Measurements from ENCODE around the gene ARNT2. TPM values are rescaled to one million over a fixed set of nuclear protein-coding genes. Genes with fewer than 3 reads are reported as not detected.

Gene ARNT2
- total and polyA plus RNA-seq, 2 experiments from 2014 or later = 3.9 to 5.3 TPM

DNA sequence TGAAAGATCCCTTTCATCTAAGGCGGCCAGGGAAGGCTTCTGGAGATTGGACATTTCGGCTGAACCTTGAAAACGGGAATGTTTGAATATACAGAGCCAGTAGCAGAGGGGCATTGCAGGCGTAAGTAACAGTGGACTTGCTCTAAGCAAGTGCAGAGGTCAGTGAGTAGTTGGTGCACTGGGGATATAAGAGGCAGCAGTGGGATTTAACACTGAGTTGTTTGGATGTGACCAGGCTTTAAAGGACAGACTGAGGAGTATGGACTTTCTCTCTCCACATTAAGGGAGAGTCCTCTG is 1.3 kb downstream of the ARNT2 start:
- no peak overlapping the region for H2AFZ ChIP-seq
- H3K9me2 ChIP-seq (replicated peaks; ENCODE audit: insufficient read depth) = no peaks in the 10 kb centered on the region
- no peak for DNase-seq (ENCODE audit: low spot score)
- 64% methylated on average over 4 of the region's 4 CpGs for WGBS (ENCODE audit: low lambda C conversion rate, missing lambda C conversion rate)
- TF ChIP-seq EZH2phosphoT487 (IDR thresholded peaks at IDR 0.05; ENCODE audit: low read depth, severe bottlenecking, unreplicated experiment) (no peak), EZH2 (IDR thresholded peaks at IDR 0.05; ENCODE audit: borderline replicate concordance) (no peak)
- TF ChIP-seq, protein P1, sequence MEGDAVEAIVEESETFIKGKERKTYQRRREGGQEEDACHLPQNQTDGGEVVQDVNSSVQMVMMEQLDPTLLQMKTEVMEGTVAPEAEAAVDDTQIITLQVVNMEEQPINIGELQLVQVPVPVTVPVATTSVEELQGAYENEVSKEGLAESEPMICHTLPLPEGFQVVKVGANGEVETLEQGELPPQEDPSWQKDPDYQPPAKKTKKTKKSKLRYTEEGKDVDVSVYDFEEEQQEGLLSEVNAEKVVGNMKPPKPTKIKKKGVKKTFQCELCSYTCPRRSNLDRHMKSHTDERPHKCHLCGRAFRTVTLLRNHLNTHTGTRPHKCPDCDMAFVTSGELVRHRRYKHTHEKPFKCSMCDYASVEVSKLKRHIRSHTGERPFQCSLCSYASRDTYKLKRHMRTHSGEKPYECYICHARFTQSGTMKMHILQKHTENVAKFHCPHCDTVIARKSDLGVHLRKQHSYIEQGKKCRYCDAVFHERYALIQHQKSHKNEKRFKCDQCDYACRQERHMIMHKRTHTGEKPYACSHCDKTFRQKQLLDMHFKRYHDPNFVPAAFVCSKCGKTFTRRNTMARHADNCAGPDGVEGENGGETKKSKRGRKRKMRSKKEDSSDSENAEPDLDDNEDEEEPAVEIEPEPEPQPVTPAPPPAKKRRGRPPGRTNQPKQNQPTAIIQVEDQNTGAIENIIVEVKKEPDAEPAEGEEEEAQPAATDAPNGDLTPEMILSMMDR (IDR thresholded peaks at IDR 0.05; ENCODE audit: poor library complexity) = no peak
- H3K27me3 ChIP-seq = peaks cover 35% of the 10 kb centered on the region
- peaks cover 8% of the 10 kb centered on the region for H3K4me1 ChIP-seq (ENCODE audit: insufficient read depth)
- no peaks in the 10 kb centered on the region for H3K79me2 ChIP-seq
- no peak overlapping the region for H3K4me3 ChIP-seq
- H3K9me3 ChIP-seq (ENCODE audit: low read depth) = no peaks in the 10 kb centered on the region
- H4K20me1 ChIP-seq (ENCODE audit: insufficient read depth, poor library complexity, severe bottlenecking) = no peaks in the 10 kb centered on the region
- H3K27ac ChIP-seq = no peak overlapping the region
- no peaks in the 10 kb centered on the region for H3K36me3 ChIP-seq (replicated peaks; ENCODE audit: insufficient read depth, low read depth)
- peak overlapping the region; percentile 95 for H3K4me2 ChIP-seq

DNA sequence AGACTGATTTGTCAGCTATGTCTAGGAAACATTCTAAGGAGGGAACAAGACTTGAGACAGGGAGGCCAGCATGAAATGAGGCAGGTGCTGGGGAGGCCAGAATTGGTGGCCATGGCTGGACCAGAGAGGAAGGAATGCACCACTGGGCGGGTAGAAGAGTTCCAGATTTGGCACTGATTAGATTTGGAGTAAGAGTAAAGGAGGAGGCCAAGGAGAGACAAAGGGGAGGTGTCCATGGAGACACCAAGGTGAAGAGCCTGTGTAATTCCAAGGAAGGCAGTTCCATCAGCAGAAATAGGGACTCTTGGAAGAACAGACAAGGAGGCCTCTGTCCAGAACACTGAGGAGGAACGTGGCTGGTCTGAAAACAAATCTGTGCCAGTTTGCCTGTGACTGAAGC is 1.8 kb downstream of the ARNT2 start:
- Histone ChIP-seq H3K27ac (no peak overlapping the region), H2AFZ (no peak overlapping the region), H3K4me1 (ENCODE audit: insufficient read depth) (peaks cover 8% of the 10 kb centered on the region), H3K36me3 (replicated peaks; ENCODE audit: insufficient read depth, low read depth) (no peaks in the 10 kb centered on the region), H3K79me2 (no peaks in the 10 kb centered on the region), H3K27me3 (peaks cover 35% of the 10 kb centered on the region), H3K9me2 (replicated peaks; ENCODE audit: insufficient read depth) (no peaks in the 10 kb centered on the region), H3K9me3 (ENCODE audit: low read depth) (no peaks in the 10 kb centered on the region), H4K20me1 (ENCODE audit: insufficient read depth, poor library complexity, severe bottlenecking) (no peaks in the 10 kb centered on the region), H3K4me2 (no peak overlapping the region), H3K4me3 (no peak overlapping the region)
- DNase-seq (ENCODE audit: low spot score) = no peak
- TF ChIP-seq EZH2phosphoT487 (IDR thresholded peaks at IDR 0.05; ENCODE audit: low read depth, severe bottlenecking, unreplicated experiment) (no peak), EZH2 (IDR thresholded peaks at IDR 0.05; ENCODE audit: borderline replicate concordance) (no peak)
- TF ChIP-seq, protein P1 (IDR thresholded peaks at IDR 0.05; ENCODE audit: poor library complexity) = no peak
- 92% methylated on average over 2 of the region's 2 CpGs for WGBS (ENCODE audit: low lambda C conversion rate, missing lambda C conversion rate)

GRCh38 chr15:80411788-80412288 is 7.7 kb downstream of the ARNT2 start:
- no peaks in the 10 kb centered on the region for H3K27me3 ChIP-seq
- H3K4me2 ChIP-seq = no peak overlapping the region
- no peaks in the 10 kb centered on the region for H3K36me3 ChIP-seq (replicated peaks; ENCODE audit: insufficient read depth, low read depth)
- H3K4me3 ChIP-seq = no peak overlapping the region
- TF ChIP-seq, protein P1 (IDR thresholded peaks at IDR 0.05; ENCODE audit: poor library complexity) = no peak
- no peak for TF ChIP-seq EZH2 (IDR thresholded peaks at IDR 0.05; ENCODE audit: borderline replicate concordance)
- H3K4me1 ChIP-seq (ENCODE audit: insufficient read depth) = no peaks in the 10 kb centered on the region
- H3K79me2 ChIP-seq = no peaks in the 10 kb centered on the region
- H3K9me2 ChIP-seq (replicated peaks; ENCODE audit: insufficient read depth) = no peaks in the 10 kb centered on the region
- H4K20me1 ChIP-seq (ENCODE audit: insufficient read depth, poor library complexity, severe bottlenecking) = no peaks in the 10 kb centered on the region
- H3K9me3 ChIP-seq (ENCODE audit: low read depth) = no peaks in the 10 kb centered on the region
- peak overlapping the region; percentile 47 for H3K27ac ChIP-seq
- WGBS (ENCODE audit: low lambda C conversion rate, missing lambda C conversion rate) = 27% methylated on average over 1 of the region's 1 CpG
- no peak overlapping the region for H2AFZ ChIP-seq
- DNase-seq (ENCODE audit: low spot score) = no peak

Measured in hepatocyte (in vitro differentiated cells).